GM21515 (cell line): ENCODE measurements around the gene USP32.
"Not testable (repeated sequence)": the region's sequence is repeated elsewhere in the genome, so short reads cannot be mapped to it uniquely, and the experiment has no call there.

Source experiments
- ATAC-seq: cut with Tn5 transposase; IDR thresholded peaks from one replicate; pipeline ENCODE4 v1.9.1; 2021; ENCODE audit not compliant: unreplicated experiment

The USP32 gene

DNA sequence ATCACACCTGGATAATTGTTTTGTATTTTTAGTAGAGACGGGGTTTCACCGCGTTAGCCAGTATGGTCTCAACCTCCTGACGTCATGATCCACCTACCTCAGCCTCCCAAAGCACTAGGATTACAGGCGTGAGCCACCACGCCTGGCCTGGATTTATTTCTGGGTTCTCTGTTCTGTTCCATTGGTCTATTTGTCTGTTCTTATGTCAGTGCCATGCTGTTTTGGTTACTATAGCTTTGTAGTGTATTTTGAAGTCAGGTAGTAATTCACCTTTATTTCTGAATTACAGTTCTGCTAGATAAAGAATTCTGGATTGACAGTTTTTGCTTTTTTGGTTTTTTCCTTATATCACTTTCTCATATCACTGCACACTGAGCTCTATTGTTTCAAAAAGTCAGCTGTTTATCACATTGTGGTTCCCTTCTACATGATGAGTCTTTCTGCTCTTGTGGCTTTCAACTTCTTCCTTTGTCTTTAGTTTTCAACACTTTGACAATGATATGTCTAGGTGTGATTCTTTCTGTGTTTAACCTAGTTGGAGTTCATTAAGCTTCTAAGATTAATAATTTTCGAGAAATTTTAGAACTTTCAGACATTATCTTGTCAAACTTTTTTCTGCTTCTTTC is 144.0 kb downstream of the USP32 start:
- no peak for ATAC-seq

DNA sequence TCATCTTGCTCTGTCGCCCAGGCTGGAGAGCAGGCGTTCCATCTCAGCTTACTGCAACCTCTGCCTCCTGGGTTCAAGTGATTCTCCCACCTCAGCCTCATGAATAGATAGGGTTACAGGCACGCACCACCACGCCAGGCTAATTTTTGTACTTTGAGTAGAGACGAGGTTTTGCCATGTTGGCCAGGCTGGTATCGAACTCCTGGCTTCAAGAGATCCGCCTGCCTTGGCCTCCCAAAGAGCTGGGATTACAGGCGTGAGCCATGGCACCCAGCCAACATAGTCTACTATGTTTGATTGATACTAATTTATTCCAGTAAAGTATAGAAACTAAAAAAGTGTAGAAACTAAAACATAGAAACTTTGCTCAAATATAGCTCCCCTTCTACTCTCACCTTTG is 147.3 kb downstream of the USP32 start:
- ATAC-seq: no peak

DNA sequence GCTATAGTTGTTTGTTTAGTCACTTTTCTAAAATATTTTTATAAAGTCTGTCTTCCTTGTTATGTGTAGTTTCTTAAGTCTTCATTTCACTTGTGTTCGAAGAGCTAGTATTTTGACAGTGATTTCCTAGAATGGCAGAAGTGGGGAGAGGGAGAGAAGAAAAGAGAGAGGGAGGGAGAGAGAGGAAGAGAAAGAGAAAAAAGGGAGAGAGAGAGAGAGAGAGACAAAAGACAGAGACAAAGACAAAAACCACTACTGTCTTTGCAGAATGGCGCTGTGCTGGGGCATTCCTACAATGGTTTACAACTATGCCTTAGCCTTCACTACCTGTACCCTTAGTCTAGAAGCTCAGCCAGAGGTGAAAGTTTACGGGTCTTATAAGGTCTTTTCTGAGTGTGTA is 151.6 kb downstream of the USP32 start:
- no peak for ATAC-seq

DNA sequence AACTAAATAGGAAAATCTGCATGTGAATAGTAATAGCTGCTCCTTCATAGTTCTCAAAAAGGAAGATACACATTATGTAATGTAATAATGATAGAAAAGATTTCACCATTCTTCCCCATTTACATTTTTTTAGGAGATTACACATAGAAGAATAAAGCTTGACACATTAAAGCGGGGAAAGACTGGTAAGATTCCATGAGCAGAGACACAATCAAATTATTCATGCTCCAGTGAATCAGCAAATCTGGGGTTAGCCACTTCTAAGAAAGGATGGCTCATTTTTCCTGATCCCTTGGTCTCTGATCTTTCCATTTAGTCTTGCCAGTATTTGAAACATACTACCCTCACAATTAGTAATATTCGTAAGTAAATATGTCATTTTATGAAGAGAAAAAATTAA is 160.2 kb downstream of the USP32 start:
- ATAC-seq: no peak

DNA sequence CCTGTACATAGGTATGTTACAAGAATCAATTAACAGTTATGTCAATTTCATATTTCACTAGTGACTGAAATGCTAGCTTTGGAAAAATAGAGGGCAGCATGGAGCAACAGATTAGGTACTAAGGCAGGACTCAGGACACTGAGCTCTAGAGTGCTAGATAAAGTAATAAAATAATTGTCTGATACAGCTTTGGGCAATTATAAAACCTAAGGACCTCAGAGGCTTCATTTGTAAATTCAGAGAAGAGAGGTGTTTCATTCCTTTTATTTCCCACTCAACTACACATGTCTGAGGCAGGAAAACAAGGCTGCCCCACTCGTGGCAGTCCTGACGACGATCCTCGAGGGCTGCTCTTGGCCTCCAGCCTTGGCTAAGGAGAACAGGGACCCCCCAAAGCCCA is 160.7 kb downstream of the USP32 start:
- no peak for ATAC-seq

DNA sequence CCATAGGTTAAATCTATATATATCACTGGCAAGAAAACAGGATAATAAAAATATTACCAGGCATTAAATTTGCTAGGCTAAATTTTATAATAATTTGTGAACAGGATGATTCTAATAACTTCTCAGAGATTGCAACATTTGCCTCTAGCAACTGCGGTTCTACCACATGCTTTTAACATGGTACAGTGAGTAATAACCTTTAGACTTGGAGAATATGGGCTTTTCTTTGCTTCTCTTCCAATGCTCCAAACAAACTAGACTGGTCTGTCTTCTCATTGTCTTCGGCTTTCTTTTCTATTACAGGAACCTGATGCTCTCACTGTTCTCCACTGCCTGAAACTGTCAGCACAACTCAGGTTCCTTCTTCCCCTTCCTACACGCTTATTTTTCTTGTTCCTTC is 161.6 kb downstream of the USP32 start:
- ATAC-seq: no peak

DNA sequence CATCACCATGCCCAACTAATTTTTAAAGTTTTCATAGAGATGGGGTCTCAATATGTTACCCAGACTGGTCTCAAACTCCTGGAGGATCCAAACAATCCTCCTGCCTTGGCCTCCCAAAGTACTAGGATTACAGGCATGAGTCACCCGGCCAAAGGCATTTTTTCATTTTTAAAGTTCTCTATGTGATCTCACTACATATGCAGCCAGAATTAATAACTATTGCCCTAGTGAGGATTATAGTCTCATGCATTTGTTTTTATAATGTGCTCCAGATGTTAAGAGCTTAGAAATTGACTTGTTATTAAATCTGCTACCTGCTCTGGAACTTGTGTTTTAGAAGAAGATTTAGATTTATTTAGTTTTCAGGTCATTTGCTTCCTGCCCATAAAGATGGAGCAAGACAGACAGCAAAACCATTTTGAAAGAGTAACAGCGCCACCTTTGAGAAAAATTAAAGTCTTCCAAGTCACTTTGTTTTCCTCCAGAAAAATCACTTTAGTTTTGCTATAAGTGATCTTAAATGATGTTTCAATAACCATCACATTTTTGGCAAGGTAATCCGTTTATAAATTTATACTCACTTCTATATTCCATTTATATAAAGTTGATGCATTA is 162.6 kb downstream of the USP32 start:
- no peak for ATAC-seq

DNA sequence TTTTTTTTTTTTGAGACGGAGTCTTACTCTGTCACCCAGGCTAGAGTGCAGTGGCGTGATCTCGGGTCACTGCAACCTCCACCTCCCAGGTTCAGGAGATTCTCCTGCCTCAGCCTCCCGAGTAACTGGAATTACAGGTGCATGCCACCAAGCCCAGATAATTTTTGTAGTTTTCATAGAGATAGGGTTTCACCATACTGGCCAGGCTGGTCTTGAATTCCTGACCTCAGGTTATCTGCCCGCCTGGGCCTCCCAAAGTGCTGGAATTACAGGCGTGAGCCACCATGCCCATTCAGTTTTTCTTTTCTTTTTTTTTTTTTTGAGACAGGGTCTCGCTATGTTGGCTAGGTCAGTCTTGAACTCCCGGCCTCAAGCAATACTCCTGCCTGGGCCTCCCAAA is 164.7 kb downstream of the USP32 start:
- ATAC-seq: not testable (repeated sequence)

DNA sequence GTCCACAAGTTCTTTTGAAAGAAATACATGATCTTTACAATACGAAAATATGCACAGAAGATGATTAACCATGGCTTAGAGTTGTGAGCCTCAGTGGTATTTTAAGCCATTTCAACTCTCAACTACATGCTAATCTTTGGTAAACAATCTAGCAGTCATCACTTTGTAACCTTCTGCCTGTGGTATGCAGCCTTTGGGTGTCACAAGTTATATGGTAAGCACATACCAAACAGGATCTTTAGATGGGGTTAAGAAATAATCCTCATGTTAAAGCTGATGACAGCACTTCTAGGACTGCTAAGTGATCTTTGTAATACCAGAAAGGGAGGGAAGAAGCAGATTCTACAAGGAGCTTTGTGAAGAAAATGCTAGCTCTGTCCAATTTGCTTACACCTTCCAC is 167.9 kb downstream of the USP32 start:
- no peak for ATAC-seq

DNA sequence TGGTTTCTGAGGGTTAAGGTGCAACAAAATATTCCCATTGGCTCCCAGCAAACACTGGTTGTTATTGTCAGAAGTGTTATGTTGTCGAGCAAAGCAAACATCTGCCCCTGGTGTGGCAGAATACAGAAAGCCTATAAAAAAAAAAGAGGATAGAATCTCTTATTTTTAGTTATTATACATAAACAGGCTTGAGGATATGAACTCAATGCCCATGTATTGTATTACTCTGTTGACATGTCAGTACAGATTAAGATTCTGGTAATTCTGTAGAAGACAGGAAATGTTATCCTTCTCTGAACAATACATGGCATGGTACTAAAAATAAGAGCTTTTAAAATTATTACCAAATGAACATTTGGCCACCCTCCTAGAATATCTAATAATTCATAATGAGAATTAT is 168.5 kb downstream of the USP32 start:
- ATAC-seq: no peak

DNA sequence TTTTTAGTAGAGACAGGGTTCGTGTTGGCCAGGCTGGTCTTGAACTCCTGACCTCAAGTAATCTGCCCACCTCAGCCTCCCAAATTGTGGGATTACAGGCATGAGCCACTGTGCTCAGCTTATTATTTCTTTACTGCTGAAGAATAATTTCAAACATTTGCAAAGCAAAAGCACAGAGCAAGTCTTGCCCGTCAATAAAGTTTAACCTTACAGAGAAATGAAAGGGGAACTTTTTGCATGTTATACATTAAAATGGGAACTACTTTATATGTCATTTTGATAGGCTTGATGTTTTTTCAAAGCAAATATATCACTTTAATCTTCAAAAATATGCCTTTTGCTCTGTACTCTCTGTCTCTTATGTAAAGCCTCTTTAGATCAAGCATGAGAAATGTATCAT is 173.2 kb downstream of the USP32 start:
- not testable (repeated sequence) for ATAC-seq

DNA sequence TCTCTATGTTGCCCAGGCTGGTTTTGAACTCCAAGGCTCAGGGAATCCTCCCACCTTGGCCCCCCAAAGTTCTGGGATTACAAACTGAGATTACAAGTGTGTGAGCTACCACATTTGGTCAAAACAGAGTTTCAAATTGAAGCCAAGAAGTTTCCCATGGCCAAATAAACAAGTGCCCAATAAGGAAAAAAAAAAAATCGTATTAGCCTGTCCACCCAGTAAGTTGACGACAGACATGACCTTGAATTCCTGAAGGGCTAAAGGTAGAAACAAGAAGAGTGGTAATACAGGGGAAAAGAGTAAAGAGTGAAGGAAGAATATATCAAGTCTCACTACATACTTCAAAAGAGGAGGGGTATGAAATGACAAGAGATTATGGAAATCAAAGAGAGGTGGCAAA is 176.0 kb downstream of the USP32 start:
- not testable (repeated sequence) for ATAC-seq

DNA sequence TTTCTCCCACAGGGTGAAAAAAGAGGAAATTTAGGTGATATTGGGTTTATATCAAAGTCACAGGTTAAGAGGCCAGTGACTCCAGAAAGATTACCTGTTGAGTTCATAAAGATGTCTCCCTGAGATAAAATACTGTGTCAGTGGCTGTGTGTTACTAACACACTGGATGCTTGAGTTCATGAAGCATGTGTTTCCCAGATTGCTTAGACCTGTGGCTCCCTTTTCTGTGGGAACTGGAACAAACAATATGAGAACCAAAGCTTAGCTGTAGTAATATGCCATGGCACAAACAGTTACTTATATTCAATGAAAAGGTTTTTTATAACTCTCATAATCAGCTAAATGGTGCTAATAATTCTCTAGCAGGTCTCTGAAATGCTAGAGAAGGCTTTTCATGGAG is 180.7 kb downstream of the USP32 start:
- ATAC-seq: not testable (repeated sequence)

DNA sequence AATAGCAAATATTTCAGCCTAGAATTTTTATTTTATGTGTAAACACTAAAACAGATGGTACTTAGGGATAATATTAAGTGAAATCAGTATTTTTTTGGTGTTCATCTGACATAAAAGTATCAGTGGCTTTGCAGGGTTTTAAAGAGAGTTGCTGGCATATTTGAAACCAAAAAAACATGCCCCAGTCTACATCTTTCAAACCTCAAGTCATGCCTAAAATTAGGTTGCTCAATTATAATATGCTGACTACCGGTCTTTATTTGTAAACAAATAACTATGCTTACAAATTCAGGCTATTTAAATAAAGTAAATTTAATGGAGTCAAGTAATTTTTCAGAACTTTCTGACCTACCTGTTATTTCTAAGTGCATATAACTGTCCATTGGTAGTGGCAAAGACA is 183.6 kb downstream of the USP32 start:
- not testable (repeated sequence) for ATAC-seq

DNA sequence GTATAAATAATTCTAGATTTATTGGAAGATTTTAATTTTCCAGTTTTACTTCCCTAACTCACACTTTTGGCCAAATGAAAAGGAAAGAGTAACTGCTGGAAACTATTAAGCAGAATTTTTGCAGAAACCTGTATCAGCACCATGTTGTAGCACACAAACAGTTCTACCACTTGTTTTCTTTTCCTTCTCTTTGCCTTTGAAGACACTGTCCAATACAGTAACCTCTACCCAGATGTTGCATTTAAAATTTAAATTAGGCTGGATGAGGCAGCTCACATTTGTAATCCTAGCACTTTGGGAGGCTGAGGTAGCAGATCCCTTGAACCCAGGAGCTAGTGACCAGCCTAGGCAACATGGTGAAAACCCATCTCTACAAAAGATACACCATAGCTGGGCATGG is 186.2 kb downstream of the USP32 start:
- ATAC-seq: not testable (repeated sequence)

DNA sequence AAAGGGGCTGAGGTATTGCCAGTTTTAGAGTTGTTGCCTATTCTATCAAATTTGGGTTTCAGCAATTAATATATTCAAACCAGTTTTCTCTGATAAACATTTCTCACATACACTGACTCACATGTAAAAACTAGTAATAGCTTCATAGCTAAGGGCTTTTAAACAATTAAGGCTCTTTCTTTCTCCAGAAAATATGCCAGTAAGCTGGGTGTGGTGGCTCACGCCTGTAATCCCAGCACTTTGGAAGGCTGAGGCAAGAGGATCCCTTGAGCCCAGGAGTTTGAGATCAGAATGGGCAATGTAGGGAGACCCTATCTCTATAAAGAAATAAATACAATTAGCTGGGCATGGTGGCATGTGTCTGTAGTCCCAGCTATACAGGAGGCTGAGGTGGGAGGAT is 193.3 kb downstream of the USP32 start:
- not testable (repeated sequence) for ATAC-seq

DNA sequence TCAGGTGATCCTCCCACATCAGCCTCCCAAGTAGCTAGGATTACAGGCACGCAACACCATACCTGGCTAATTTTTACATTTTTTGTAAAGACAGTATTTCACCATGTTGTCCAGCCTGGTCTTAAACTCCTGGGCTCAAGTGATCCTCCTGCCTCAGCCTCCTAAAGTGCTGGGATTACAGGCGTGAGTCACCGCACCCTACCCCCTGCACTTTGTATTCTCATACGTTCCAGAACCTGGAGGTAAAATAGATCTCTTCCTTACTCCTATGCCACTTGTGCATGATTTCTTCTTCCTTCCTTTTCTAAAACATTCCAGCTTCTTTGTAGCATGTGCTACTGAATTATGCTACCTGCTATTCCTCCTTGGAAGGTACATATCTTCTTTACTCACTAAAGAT is 197.8 kb downstream of the USP32 start:
- not testable (repeated sequence) for ATAC-seq

DNA sequence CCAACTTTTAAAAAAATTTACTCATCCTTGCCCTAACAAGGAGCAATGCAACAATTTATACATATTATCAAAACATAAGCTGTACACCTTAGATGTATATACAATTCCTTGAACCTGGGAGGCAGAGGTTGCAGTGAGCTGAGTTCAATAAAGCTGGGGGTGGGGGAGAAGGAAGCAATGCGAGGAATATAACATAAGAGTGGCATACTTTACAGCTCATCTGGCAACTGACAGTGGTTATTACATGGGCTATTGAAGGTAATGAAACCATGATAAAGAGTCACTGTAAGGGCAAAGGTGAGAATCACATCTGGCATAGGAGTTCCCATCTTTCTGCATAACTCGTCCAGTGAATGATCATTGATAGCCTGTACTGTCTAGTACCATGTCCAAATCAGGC is 198.5 kb downstream of the USP32 start:
- no peak for ATAC-seq

DNA sequence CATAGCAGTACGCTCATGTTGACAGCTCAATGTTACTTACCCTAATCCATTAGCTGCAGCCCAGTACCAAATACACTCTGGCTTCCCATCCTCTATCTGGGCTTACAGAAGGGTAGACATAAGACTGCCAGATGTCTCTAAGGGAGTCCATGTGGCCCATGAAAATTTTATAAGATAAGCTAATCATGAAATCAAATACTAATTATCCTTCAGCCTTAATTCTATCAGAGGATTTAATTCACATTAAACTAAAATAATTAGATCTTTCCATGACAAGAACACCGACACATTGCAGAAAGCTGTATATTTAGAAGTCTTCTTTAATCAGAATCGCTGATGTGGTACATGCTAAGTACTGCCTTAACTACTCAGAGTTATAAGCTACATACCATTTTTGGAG is 198.9 kb downstream of the USP32 start:
- not testable (repeated sequence) for ATAC-seq

DNA sequence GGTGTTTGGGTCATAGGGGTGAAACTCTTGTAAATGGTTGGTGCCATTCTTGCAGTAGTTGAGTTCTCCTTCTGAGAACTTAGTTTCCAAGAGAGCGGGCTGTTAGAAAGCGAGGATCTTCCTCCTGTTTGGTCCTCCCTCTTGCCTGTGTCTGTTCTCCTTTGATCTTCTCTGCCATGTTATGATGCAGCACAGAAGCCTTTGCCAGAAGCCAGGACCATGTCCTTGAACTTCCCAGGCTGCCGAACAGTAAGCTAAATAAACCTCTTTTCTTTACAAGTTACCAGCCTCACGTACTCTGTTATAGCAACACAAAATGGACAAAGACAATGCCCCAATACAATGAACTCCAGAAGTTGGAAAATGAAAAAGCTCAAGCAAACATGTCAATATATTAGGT is 201.9 kb downstream of the USP32 start:
- ATAC-seq: not testable (repeated sequence)

DNA sequence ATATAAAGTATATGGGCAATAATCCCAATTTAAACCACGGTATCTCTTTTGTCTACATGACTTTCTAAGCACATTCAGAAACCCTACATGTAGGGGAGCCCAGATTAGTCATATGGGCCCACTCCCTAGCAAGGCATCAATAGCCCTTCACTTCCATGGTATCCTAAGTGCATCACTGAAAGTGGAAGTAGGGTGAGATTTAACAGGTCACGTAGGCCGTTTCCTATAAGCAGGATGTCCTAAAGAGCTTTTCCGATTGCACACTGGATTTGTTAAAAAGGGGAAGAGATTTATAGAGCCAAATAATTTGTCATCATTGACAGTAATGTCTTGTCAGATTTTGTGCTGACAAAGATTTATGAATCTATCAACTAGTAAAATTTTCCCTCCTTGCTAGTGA is 203.2 kb downstream of the USP32 start:
- no peak for ATAC-seq

DNA sequence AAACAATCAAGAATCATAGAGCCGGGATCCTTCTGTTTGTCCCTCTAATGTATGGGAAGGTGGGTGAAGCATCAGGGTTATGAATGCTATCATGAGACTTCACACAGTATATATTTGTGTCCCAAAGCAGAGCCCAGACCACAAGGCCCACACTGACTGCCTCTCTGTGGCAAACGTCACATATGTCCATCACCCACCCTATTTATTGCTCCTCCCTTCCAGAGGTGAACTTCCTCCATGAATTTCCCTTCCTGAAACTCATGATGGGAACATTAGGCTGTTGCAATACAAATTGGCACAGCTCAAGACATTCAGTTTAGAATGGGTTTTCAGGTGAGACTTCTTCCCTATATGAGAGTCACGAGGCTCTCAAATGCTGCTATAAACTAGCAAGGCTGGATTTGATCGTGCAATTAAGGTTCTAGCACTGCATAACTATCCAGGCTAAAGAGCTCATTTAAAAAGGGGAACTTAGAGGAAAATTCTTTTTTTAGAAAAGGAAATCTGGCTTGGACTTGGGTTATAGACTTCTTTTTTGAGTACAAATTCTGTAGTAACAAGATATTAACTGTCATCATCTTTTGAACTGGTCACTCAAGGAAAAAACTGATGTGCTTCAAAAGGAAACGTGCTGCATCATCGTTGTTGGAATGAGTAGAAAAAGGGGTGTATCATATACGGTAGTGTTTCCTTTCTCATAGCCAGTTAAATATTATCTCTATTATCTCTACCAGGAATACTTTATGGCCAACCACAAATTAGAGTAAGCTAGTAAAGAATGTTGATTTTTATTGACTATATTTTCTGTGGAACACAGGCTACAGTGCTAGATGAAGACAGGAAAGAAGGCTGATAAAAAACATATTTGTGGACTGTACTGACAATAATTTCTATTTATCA is 204.8 kb downstream of the USP32 start:
- not testable (repeated sequence) for ATAC-seq
